ENCODE results near the gene CNDP2. TPM values are rescaled to one million over a fixed set of nuclear protein-coding genes. Genes with fewer than 3 reads are reported as not detected.
"Not testable (repeated sequence)": the region's sequence is repeated elsewhere in the genome, so short reads cannot be mapped to it uniquely, and the experiment has no call there.

Gene CNDP2
- total RNA-seq, 1 donor from 2014 or later: 34.9 TPM

DNA sequence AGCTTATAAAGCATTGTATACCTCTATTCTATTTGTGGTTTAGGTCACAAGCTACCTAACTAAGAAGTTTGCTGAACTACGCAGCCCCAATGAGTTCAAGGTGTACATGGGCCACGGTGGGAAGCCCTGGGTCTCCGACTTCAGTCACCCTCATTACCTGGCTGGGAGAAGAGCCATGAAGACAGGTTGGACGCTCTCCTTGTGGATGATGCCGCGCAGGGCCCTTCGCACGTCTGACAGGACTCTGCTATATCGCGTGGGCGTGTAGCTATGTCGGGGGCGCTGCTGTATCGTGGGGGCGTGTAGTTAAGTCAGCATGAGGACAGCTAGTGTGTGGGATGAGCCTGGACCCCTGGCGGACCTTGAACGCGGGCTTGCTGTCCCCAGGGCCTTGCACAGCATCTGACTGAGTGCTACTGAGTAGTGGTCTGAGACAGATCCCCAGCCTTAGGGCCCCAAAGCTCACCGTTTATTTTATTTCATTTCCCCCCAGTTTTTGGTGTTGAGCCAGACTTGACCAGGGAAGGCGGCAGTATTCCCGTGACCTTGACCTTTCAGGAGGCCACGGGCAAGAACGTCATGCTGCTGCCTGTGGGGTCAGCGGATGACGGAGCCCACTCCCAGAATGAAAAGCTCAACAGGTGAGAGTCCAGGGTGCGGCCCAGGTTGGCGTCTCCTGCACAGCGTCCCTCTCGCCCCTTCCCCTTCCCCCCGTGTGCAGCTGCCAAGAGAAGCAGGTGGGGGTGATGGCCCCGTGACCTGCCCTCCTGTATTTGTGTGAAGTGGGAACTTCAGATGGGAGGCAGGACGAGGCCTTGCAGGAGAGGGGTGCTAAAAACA is 22.5 kb downstream of the CNDP2 start:
- no peak for DNase-seq

DNA sequence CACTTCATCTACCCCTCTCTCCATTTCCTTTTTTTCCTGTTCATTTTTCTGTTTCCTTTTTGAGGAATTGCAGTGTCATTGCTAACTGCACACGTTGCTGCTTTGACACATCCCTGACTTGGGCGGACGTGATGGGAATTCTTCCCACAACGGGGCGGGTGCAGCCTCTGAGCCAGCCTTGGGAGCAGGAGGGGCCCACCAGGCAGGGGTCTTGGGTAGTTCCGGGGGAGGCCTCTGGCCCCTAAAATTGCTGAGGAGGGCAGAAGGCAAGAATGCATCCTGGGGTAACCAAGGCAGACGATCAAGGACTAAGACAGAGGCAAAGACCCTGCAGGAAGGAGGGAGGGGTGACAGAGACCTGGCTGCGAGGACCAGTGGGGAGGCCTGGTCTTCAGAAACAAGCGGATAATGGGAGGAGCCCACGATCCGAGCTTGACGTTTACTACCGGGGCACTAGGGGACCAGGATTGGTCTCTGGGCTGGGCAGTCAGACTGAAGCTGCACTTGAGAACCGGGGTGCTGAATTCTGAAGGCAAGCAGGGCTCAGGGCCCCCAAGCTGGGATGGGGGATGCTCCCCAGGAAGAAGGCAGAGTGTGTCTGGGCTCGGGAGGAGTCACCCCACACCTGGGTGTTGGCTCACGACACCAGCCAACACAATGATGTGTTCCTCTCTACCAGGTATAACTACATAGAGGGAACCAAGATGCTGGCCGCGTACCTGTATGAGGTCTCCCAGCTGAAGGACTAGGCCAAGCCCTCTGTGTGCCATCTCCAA is 23.3 kb downstream of the CNDP2 start:
- no peak for DNase-seq

DNA sequence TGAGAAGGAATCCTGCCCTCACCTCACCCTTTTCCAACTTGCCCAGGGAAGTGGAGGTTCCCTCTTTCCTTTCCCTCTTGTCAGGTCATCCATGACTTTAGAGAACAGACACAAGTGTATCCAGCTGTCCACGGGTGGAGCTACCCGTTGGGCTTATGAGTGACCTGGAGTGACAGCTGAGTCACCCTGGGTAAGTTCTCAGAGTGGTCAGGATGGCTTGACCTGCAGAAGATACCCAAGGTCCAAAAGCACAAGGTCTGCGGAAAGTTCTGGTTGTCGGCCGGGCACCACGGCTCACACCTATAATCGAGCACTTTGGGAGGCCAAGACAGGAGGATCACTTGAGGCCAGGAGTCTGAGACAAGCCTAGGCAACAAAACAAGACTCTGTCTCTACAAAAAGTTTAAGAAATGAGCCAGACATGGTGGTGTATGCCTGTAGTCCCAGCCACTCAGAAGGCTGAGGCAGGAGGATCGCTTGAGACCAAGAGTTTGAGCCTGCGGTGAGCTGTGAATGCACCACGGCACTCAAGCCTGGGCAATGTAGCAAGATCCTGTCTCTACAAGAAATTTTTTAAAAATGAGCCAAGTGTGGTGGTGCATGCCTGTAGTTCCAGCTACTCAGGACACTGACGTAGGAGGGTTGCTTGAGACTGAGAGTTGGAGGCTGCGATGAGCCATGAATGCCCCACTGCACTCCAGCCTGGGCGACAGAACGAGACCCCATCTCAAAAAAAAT is 24.1 kb downstream of the CNDP2 start:
- DNase-seq: no peak

DNA sequence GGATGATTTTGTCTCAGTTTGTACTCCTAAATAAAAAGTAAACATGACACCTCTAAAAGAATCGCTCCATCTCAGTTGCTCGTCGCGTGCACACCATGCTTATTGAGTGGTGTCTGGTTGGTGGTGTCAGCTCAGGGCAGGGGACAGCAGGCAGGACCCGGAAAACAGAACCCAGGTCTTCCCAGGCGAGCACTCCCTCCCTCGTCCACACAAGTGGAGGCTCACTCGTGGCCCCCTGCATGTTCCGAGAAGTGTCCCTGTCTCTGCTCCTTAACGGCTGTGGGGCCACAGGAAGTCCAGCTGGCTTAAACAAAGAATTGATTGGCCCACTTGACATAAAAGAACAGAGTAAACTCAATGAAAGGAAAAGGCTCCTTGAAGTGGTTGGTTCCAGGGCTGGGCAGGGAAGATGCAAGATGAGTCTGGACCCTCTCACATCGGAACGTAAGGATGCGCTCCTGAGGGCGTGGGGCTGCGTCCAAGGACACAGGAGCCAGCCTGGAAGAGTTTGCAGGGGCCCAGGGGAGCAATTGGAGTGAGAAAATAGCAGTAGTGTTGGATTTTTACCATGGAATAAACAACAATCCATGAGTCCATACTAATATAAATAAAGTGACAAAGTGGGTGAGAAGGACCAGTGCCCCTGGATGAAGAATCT is 25.0 kb downstream of the CNDP2 start:
- DNase-seq: no peak

DNA sequence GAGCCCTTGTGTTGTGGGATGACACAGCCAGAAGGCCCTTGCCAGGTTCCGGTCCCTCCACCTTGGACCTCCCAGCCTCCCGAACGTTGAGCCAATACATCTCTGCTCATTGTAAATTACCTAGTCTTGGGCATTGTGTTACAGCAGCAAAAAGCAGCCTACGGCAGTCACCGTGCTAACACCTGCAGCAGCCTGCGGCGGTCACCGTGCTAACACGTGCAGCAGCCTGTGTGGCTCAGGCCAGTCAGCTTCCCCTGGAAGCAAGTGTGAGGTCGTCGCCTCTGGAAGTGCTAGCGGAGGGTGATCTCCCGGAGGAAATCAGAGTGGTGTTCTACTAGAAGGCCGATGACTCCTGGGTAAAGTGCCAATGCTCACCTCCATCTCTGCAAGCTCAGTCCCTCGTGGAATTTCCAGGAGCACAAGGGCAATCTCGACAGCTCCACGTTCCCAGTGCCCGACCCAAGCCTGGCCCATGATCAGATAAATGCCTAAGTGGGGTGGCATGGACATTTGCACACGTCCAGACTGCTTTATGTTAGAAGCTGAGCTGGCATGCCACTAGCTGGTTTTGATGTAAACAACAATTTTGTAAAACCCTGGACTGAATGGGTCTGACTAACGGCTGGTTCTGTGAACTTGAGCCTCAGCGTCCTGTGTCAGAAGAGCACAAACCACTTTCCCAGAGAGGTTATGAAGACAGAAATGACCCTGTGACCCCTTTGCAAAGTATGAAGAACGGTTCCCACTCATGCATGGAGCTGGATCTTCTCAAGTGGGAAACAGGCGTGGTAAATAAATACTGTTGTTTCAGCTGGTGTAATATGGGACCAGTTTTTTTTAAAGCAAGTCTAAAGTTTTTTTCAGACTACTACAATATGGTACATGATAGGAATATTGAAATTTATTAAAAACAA is 26.7 kb downstream of the CNDP2 start:
- no peak for DNase-seq

DNA sequence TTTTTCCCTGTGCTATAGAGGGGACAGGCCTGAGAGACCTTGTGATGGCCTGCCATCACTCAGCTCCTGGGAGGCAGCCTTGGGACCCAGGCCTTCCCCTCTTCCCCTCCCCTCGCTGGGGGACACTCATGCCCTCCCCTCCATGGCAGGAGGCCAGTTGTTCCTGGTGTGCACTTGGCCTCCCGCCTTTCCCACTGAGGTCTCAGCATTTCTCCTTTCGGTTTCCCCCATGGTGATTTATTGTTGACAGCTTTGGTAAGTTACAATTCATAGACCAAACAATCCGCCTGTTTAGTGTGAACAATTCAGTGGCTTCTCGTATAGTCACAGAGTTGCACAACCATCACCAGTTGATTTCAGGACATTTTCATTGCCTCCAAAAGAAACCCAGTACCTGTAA is 27.9 kb downstream of the CNDP2 start:
- DNase-seq: no peak

DNA sequence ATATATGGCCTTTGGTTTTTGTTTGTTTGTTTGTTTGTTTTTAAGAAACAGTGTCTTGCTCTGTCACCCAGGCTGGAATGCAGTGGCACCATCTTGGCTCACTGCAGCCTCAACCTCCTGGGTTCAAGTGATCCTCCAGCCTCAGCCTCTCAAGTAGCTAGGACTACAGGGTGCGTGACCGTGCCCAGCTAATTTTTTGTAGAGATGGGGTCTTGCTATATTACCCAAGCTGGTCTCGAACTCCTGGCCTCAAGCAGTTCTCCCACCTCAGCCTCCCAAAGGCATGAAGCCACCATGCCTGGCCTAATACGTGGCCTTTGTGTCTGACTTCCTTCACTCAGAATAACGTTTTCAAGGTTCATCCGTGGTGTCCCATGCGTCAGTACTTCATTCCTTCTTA is 28.8 kb downstream of the CNDP2 start:
- DNase-seq: not testable (repeated sequence)

DNA sequence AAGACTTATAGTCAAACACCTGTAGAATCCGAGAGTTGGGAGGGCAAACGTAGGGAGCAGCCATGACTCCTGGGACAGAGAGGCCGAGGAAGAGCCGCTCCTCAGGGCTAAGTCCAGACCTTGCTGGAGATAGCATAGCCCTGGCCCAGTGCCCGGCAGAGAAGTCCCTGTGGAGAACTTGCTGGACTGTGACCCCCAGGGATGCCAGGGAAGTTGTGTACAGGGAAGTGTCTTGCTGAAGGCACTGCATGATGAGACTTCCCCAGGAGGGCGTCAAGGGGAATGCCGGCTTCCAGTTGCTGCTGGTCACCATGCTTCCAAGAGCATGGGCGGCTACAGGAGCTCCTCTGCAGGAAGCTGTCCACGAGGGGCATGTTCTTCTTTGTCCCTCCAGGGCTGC is 29.6 kb downstream of the CNDP2 start:
- no peak for DNase-seq

DNA sequence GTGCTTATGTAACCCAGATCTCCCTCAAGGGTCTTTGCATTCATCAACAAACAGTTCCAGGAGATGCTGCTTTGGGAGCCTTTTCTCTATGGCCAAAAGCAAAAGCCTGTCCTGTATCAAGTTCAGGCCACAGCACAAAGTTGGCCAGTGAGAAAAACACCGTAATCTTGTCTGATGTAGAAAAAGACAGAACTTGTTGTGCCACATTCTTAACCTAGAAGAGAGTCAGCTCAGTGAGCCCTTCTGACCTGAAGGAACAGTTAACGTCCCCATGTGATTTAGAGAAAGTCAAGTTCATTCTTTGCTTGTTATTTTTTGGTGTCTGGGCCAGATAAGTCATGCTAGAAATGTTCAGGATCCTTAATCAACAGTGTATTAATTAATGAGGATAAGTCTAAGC is 30.3 kb downstream of the CNDP2 start:
- no peak for DNase-seq

DNA sequence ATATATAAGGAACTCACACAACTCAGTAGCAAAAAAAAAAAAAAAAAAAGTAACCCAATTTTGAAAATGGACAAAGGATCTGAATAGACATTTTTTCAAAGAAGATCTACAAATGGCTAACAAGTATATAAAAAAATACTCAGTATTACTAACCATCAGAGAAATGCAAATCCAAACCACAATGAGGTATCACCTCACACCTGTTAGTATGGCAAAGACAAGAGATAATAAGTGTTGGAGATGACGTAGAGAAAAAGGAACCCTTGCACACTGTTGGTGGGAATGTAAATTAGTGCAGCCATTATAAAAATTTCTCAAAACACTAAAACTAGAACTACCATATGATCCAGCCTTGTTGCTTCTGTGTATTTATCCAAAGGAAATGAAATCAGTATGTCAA is 32.3 kb downstream of the CNDP2 start:
- DNase-seq: no peak

DNA sequence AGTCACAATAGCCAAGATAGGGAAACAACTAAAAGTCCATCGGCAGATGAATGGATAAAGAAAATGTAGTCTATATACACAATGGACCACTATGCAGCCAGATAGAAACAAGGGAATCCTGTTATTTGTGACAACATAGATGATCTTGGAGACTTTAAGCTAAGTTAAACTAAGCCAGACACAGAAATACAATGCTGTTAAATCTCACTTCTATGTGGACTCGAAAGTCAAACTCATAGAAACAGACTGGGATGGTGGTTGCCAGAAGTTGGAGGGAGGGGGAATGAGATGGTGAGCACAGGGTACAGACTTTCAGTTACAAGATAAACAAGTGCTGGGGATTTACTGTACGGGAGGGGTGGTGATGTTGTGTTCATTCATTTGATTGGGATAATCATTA is 32.8 kb downstream of the CNDP2 start:
- DNase-seq: no peak

DNA sequence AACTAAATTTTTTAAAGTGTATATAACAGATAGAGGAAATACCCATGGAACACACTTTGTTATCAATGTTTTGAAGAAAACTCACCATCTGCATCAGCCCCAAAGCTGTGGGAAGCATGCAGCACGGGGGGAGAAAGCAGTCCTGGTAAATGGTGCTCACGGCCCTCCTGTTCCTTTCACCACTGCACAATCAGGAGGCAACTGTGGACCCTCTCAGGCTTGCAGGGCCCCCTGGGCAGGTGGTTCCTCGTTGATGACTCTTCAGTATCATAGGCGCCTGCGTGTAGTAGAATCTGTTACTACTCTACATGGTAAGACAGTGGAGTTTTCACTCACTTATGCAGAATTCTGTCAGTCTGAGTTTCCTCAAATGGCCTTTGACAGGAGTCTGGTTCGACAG is 33.2 kb downstream of the CNDP2 start:
- no peak for DNase-seq

DNA sequence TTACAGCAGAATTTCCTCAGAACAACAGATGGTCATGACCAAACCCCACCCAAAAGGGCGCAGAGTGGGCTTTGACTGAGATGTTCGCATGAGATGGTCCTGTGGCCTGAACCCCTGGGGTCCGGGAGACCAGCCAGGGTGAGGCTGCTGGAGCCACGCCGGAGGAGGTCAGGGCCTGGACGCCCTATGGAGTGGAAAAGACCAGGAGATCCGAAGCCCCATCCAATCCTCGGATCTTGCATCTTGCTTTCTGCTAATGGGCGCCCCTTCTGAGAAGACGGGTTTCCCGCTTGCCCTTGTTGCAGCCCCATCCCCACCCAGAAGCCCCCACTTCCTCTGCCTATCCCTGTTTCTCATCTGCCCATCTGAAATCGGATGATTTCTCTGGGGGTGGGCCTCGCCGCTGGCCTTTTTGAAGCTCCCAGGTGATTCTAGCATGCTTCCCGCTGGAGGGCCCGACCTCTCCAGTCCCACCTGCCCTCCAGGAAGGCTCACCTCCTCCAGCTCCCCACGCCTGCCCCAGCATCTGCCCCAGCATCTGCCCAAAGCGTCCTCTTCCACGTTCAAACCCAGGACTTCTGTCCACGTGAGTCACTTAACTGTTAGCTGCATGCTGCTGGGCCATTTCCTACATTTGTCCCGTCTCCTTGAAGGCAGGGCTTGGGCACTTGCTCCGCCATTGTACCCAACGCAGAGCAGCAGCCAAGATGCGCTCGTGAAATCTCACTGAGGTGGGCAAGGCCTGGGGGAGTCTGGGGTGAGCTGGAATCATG is 33.8 kb downstream of the CNDP2 start:
- DNase-seq: no peak

DNA sequence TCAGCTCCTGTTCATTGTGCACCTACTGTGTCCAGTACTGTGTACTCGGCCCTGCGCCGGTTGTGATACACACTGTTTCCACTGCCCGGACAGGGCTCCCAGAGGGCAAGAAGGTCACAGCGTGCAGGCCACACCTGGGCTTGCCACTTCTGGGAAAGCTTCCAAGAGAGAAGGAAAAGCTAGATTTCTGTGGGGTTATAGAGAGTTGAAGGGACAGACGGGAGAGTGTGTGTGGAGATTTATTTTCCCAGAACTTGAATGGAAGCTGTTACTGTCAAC is 34.4 kb downstream of the CNDP2 start:
- no peak for DNase-seq

DNA sequence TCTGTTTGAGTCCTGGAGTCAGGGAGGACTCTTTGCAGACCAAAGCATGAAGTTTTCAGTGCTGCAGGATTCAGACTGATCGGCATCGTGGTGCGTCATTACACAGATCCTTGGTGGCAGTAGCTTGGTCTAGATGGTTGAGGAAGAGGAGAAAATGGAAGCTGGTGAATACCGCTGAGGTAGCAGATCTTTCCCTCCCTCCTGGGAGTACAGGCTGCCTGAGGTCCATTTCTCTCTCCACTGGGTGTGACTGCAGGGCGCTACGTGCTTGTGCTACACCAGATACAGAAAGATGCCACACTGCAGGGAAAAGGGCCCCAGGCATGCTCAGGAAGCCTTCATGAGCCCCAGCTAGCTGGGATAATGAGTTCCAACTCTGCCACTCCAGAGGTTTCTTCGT is 34.9 kb downstream of the CNDP2 start:
- DNase-seq: no peak

DNA sequence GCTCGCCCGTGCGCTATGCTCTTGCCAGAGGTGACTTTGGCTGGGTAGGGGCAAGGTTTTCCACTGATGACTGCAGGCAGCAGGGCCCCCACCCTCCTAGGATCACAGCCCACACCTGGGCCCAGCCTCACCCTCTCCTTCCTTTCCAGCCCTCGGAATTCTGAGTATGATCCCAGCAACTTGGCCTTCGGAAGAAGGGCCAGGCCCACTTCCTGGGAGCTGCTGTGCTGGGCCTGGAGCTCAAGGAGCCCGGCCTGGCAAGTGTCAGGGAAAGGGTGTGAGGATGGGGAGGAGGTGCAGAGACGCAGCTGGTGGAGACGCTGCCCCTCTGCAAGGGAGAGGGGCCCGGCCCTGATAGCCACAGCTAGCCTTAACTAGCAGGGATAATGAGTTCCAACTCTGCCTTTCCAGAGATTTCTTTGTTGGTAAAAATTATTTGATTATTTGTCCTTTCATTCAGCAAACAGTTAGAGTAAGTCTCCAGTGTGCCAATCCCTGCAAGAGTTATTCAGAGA is 36.4 kb downstream of the CNDP2 start:
- no peak for DNase-seq

DNA sequence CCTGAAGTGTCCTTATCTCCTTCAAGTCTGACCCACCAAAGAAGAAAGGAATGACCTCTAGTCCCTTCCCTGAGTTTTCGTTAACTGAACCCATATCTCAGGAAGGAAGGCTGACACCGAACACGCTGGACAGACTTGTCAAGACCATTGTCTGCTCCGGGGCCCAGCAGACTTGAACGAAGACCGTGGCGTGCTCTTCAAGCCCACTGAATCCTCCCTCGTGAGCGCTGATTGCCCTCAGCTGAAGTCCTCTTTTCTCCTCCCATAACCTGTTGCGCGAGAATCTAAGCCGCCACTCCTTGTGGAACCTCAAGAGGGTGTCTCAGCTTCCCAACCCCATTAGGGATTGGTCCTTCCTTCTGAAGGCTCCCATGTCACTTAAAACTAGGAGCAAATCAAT is 37.5 kb downstream of the CNDP2 start:
- DNase-seq: no peak

DNA sequence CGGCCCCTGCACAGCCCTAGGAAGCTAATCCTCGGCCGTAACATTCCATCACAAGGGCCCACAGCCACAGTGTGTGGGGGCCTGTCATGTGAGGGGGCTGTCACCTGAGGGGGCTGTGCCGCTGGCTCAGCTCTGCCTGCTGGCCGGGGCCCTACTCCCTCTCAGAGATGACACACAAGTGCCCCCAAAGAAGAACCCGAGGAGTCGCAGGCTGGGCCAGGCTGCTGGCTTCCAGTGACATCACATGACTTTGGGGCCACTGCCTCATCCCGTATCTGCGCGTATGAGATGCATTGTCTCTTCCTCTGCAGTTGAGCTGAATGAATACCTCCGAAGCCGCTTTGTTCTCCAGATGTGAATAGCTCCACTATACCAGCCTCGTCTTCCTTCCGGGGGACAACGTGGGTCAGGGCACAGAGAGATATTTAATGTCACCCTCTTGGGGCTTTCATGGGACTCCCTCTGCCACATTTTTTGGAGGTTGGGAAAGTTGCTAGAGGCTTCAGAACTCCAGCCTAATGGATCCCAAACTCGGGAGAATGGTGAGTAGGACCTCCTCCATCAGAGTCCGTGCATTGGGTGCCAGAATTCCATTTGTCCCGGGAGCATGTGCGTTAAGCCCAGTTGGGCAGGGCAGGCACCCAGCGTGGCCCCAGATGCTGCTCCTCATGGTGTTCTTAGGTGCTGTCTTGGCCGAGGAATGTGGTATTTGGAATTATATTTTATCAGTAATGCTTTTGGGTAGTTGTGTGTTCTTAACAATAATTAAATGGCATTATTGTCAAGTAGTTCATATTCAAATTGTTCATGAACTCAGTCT is 38.2 kb downstream of the CNDP2 start, which contains the start of gene CNDP1:
Gene CNDP1 (plus strand): TSS at position 351 of the 820 bp plus-strand sequence. CDS start 168 bp downstream, at position 519.
- DNase-seq: no peak

DNA sequence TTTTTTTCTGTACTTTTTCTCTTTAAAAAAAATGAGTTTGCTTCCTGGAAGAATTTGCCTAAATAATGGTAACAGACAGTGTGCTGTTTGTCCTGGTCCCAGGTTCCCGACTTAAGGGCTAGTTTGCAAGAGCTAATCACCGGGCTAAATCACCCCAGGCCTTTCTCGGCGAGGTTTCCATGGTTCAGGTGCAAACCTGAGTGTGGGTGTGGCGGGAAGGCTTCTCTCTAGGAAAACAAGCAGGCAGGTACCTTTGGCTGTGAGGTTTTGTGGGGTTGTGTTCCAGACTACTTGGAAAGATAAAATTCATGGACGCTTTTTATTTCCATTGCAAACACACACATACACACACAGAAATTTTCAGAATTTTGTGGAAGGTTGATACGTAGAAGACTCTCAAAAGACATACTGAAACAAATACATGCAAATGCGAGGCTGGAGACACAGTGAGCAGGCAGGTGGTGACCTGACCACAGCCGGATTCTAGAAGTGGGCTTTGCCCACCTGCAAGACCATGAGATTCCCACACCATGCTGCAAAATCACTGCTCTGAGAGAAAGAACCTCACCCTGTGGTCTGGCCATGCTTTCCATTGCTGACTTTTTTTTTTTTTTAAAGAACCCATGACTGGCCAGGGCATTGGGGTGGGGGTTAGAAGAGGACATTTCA is 39.0 kb downstream of the CNDP2 start:
- DNase-seq: no peak
